PFSK-1 (cell line): ENCODE data around the gene CNPY4.

Experiments
- FOXP2 ChIP-seq: optimal IDR thresholded peaks from 2 replicates; pipeline ENCODE3; 2011; ENCODE audit warnings: borderline replicate concordance, control low read depth, inconsistent platforms; ENCODE audit not compliant: insufficient read depth; ENCODE audit errors: extremely low read length, extremely low read depth
- POLR2AphosphoS5 ChIP-seq: IDR thresholded peaks from 2 replicates; pipeline ENCODE4 v1.6.1; 2012; ENCODE audit warnings: low read depth, mild to moderate bottlenecking, control low read depth, low read length, moderate library complexity
- REST ChIP-seq, 2 experiments: IDR thresholded peaks; 2 replicates each; pipeline versions ENCODE4 v1.6.1 to v1.8.0; 2011 to 2012; ENCODE audit warnings: low read depth in 2 of 2, low read length in 2 of 2, control low read depth in 1 of 2, inconsistent platforms in 1 of 2, mild to moderate bottlenecking in 1 of 2, moderate library complexity in 1 of 2; ENCODE audit not compliant: insufficient read depth in 1 of 2
- SIN3A ChIP-seq: IDR thresholded peaks from 2 replicates; pipeline ENCODE4 v1.6.1; 2012; ENCODE audit warnings: mild to moderate bottlenecking, low read length, moderate library complexity, borderline replicate concordance; ENCODE audit not compliant: insufficient read depth
- TAF1 ChIP-seq: IDR thresholded peaks from 2 replicates; pipeline ENCODE4 v1.6.1; 2012; ENCODE audit warnings: low read length, control low read depth, borderline replicate concordance; ENCODE audit not compliant: insufficient read depth

CNPY4 gene

GRCh38 chr7:100098913-100099312 is 20.5 kb upstream of the CNPY4 start:
- no peak for TF ChIP-seq SIN3A
- TF ChIP-seq FOXP2: no peak
- TF ChIP-seq REST (IDR thresholded peaks at IDR 0.05; ENCODE audit: insufficient read depth in 1 of 2, low read depth in 2 of 2, low read length in 2 of 2): no peak

- TF ChIP-seq TAF1 (no peak), REST (IDR thresholded peaks at IDR 0.05; ENCODE audit: insufficient read depth in 1 of 2, low read depth in 2 of 2, low read length in 2 of 2) (no peak), POLR2AphosphoS5 (no peak), SIN3A (no peak), FOXP2 (no peak)
Measured at GRCh38 chr7:100099452-100099851, 20.0 kb upstream of the CNPY4 start.

- TF ChIP-seq POLR2AphosphoS5 (peak; percentile 30; the same call in 1 of the 2 replicates), TAF1 (0 out of 2 replicates have a peak, but pooled peaks have one; percentile 35), FOXP2 (no peak), REST (IDR thresholded peaks at IDR 0.05; ENCODE audit: insufficient read depth in 1 of 2, low read depth in 2 of 2, low read length in 2 of 2) (no peak), SIN3A (peak; percentile 96; the same call in 1 of the 2 replicates)
Measured at GRCh38 chr7:100100420-100101015, 18.9 kb upstream of the CNPY4 start.

GRCh38 chr7:100101016-100101862 is 18.2 kb upstream of the CNPY4 start, which contains the start of the genes AP4M1 and MCM7:
AP4M1 (plus strand) TSS chr7:100101643; CDS start chr7:100101715, 72 bp downstream.
MCM7 (minus strand) TSS chr7:100101397; CDS start chr7:100101294, 103 bp downstream.
- no peak for TF ChIP-seq FOXP2
- no peak for TF ChIP-seq TAF1
- 0 out of 2 replicates have a peak, but pooled peaks have one; percentile 46 for TF ChIP-seq SIN3A
- 0 out of 4 replicates have a peak, but pooled peaks of 1 of the 2 experiments have one; percentile 3 for TF ChIP-seq REST (IDR thresholded peaks at IDR 0.05; ENCODE audit: insufficient read depth in 1 of 2, low read depth in 2 of 2, low read length in 2 of 2)
- TF ChIP-seq POLR2AphosphoS5: no peak
